MM.1S (cell line): ENCODE results near the gene GPC5.

Experiments used
- DNase-seq: peaks from one replicate; pipeline ENCODE4 v3.0.0-alpha.2; 2015
- H2AFZ ChIP-seq: fragments of 300-600 bp; sonication (generic); 2 replicates; pipeline ENCODE4 v1.6.0; 2016; ENCODE audit warnings: antibody characterized with exemption, low read length
- H3F3A ChIP-seq: fragments of 300-600 bp; sonication (generic); 2 replicates; pipeline ENCODE4 v1.6.1; 2016; ENCODE audit warnings: mild to moderate bottlenecking, antibody characterized with exemption, low read length, moderate library complexity, mixed read lengths; ENCODE audit not compliant: insufficient read depth
- H3K27ac ChIP-seq: fragments of 300-600 bp; sonication (generic); 2 replicates; pipeline ENCODE4 v1.5.1; 2016; ENCODE audit warnings: mild to moderate bottlenecking, low read length
- H3K27me3 ChIP-seq: fragments of 300-600 bp; sonication (generic); replicated peaks from 2 replicates; pipeline ENCODE4 v1.6.0; 2016; ENCODE audit warnings: low read length; ENCODE audit not compliant: insufficient read depth
- H3K36me3 ChIP-seq: fragments of 300-600 bp; sonication (generic); replicated peaks from 2 replicates; pipeline ENCODE4 v1.6.1; 2016; ENCODE audit warnings: mild to moderate bottlenecking, low read length, mixed read lengths; ENCODE audit not compliant: insufficient read depth
- H3K4me1 ChIP-seq: fragments of 300-600 bp; sonication (generic); 2 replicates; pipeline ENCODE4 v1.6.1; 2016; ENCODE audit warnings: low read length, mixed read lengths
- H3K4me2 ChIP-seq: fragments of 300-600 bp; sonication (generic); 2 replicates; pipeline ENCODE4 v1.6.0; 2016; ENCODE audit warnings: low read depth, low read length
- H3K4me3 ChIP-seq: fragments of 300-600 bp; sonication (generic); 2 replicates; pipeline ENCODE4 v1.5.1; 2016; ENCODE audit warnings: low read length, mixed read lengths
- H3K79me2 ChIP-seq: fragments of 300-600 bp; sonication (generic); 2 replicates; pipeline ENCODE4 v1.6.1; 2016; ENCODE audit warnings: mixed run types, low read length, mixed read lengths
- H3K9ac ChIP-seq: fragments of 300-600 bp; sonication (generic); 2 replicates; pipeline ENCODE4 v1.6.1; 2016; ENCODE audit warnings: low read length, mixed read lengths
- H3K9me2 ChIP-seq: fragments of 300-600 bp; sonication (generic); replicated peaks from 2 replicates; pipeline ENCODE4 v1.6.1; 2016; ENCODE audit warnings: mild to moderate bottlenecking, low read length, mixed read lengths; ENCODE audit not compliant: insufficient read depth
- H3K9me3 ChIP-seq: fragments of 300-600 bp; sonication (generic); replicated peaks from 2 replicates; pipeline ENCODE4 v1.6.1; 2016; ENCODE audit warnings: mild to moderate bottlenecking, low read length, mixed read lengths; ENCODE audit not compliant: insufficient read depth
- H4K20me1 ChIP-seq: fragments of 300-600 bp; sonication (generic); 2 replicates; pipeline ENCODE4 v1.6.1; 2016; ENCODE audit warnings: mild to moderate bottlenecking, low read length, moderate library complexity, mixed read lengths; ENCODE audit not compliant: insufficient read depth
- EZH2 ChIP-seq: fragments of 300-600 bp; sonication (generic); optimal IDR thresholded peaks from 2 replicates; pipeline ENCODE3; 2017; ENCODE audit warnings: low read depth, mild to moderate bottlenecking, antibody characterized with exemption, low read length, mixed read lengths
- EZH2phosphoT487 ChIP-seq: fragments of 300-600 bp; sonication (generic); IDR thresholded peaks from 2 replicates; pipeline ENCODE4 v1.6.1; 2018; ENCODE audit warnings: antibody characterized with exemption, low read length
- TF ChIP-seq, protein P1 (sequence below): fragments of 300-600 bp; sonication (generic); IDR thresholded peaks from 2 replicates; pipeline ENCODE4 v1.5.1; 2016; ENCODE audit warnings: antibody characterized with exemption, low read length, mixed read lengths

GPC5 gene

GRCh38 chr13:92560883-92561282, 1162.5 kb downstream of the GPC5 start:
- no peak overlapping the region for H3K4me2 ChIP-seq
- H3F3A ChIP-seq = no peaks in the 10 kb centered on the region
- H3K9ac ChIP-seq = no peak overlapping the region
- H3K9me3 ChIP-seq = no peaks in the 10 kb centered on the region
- H3K27ac ChIP-seq = no peak overlapping the region
- no peak for TF ChIP-seq EZH2
- no peaks in the 10 kb centered on the region for H4K20me1 ChIP-seq
- H3K9me2 ChIP-seq = no peaks in the 10 kb centered on the region
- H3K4me1 ChIP-seq = no peaks in the 10 kb centered on the region
- no peak overlapping the region for H3K4me3 ChIP-seq
- H3K79me2 ChIP-seq = no peaks in the 10 kb centered on the region
- no peak overlapping the region for H2AFZ ChIP-seq
- H3K36me3 ChIP-seq = no peaks in the 10 kb centered on the region
- H3K27me3 ChIP-seq = no peaks in the 10 kb centered on the region
- no peak for DNase-seq

DNA sequence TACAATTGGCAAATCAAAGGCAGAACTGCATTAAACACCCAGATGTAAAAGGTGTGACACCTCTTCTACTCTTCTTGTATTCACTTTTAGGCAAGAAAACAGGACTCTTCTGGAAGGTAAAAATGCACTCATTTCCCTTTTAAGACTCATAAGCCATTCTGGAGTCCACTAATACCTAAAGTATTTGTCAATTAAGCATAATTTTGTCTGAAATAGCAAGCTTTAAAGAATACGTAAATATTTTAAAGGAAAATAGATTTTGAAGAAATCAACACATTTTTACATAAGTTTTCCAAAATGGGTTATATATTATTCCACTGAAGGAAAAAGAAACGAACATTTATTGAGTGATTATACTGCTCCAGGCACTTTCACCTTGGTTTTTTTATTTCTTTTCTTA, 1166.5 kb downstream of the GPC5 start:
- TF ChIP-seq EZH2 (no peak), EZH2phosphoT487 (no peak)
- TF ChIP-seq, protein P1, sequence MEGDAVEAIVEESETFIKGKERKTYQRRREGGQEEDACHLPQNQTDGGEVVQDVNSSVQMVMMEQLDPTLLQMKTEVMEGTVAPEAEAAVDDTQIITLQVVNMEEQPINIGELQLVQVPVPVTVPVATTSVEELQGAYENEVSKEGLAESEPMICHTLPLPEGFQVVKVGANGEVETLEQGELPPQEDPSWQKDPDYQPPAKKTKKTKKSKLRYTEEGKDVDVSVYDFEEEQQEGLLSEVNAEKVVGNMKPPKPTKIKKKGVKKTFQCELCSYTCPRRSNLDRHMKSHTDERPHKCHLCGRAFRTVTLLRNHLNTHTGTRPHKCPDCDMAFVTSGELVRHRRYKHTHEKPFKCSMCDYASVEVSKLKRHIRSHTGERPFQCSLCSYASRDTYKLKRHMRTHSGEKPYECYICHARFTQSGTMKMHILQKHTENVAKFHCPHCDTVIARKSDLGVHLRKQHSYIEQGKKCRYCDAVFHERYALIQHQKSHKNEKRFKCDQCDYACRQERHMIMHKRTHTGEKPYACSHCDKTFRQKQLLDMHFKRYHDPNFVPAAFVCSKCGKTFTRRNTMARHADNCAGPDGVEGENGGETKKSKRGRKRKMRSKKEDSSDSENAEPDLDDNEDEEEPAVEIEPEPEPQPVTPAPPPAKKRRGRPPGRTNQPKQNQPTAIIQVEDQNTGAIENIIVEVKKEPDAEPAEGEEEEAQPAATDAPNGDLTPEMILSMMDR = no peak
- H3K27ac ChIP-seq = no peak overlapping the region
- no peak for DNase-seq

GRCh38 chr13:92566767-92567166, 1168.3 kb downstream of the GPC5 start:
- H3K27me3 ChIP-seq = no peaks in the 10 kb centered on the region
- no peaks in the 10 kb centered on the region for H3K9me2 ChIP-seq
- no peak overlapping the region for H3K9ac ChIP-seq
- H3K4me3 ChIP-seq = no peak overlapping the region
- TF ChIP-seq EZH2 (no peak), EZH2phosphoT487 (no peak)
- TF ChIP-seq, protein P1 = no peak
- no peaks in the 10 kb centered on the region for H3K79me2 ChIP-seq
- H3K27ac ChIP-seq = no peak overlapping the region
- no peaks in the 10 kb centered on the region for H3K36me3 ChIP-seq
- no peak overlapping the region for H3K4me2 ChIP-seq
- H4K20me1 ChIP-seq = no peaks in the 10 kb centered on the region
- H2AFZ ChIP-seq = no peak overlapping the region
- H3K4me1 ChIP-seq = no peaks in the 10 kb centered on the region
- DNase-seq = no peak
- no peaks in the 10 kb centered on the region for H3K9me3 ChIP-seq
- no peaks in the 10 kb centered on the region for H3F3A ChIP-seq

More for the DNA sequence above, 1166.5 kb downstream of the GPC5 start:
- H3K4me1 ChIP-seq = no peaks in the 10 kb centered on the region
- no peaks in the 10 kb centered on the region for H4K20me1 ChIP-seq
- no peaks in the 10 kb centered on the region for H3F3A ChIP-seq
- H3K4me2 ChIP-seq = no peak overlapping the region
- H3K36me3 ChIP-seq = no peaks in the 10 kb centered on the region
- no peaks in the 10 kb centered on the region for H3K27me3 ChIP-seq
- H2AFZ ChIP-seq = no peak overlapping the region
- H3K9me3 ChIP-seq = no peaks in the 10 kb centered on the region
- H3K79me2 ChIP-seq = no peaks in the 10 kb centered on the region
- H3K9ac ChIP-seq = no peak overlapping the region
- H3K4me3 ChIP-seq = no peak overlapping the region
- H3K9me2 ChIP-seq = no peaks in the 10 kb centered on the region

GRCh38 chr13:92572190-92572589, 1173.8 kb downstream of the GPC5 start:
- Histone ChIP-seq H4K20me1 (no peaks in the 10 kb centered on the region), H3K27me3 (no peaks in the 10 kb centered on the region), H3K9me3 (no peaks in the 10 kb centered on the region), H3K27ac (no peak overlapping the region), H3F3A (no peaks in the 10 kb centered on the region), H3K4me2 (no peak overlapping the region), H3K4me3 (no peak overlapping the region), H3K9me2 (no peaks in the 10 kb centered on the region), H3K79me2 (no peaks in the 10 kb centered on the region), H3K9ac (no peak overlapping the region), H3K36me3 (no peaks in the 10 kb centered on the region), H2AFZ (no peak overlapping the region), H3K4me1 (no peaks in the 10 kb centered on the region)
- no peak for TF ChIP-seq EZH2phosphoT487
- TF ChIP-seq, protein P1 = no peak
- no peak for TF ChIP-seq EZH2
- DNase-seq = no peak
